GM21576 (cell line): Measurements from ENCODE around the gene RNPEP.
"Not testable (repeated sequence)": the region's sequence is repeated elsewhere in the genome, so short reads cannot be mapped to it uniquely, and the experiment has no call there.

ENCODE experiments used
- ATAC-seq: cut with Tn5 transposase; IDR thresholded peaks from one replicate; pipeline ENCODE4 v1.9.1; 2021; ENCODE audit warnings: mild to moderate bottlenecking, moderate library complexity; ENCODE audit not compliant: unreplicated experiment

The RNPEP gene, protein sequence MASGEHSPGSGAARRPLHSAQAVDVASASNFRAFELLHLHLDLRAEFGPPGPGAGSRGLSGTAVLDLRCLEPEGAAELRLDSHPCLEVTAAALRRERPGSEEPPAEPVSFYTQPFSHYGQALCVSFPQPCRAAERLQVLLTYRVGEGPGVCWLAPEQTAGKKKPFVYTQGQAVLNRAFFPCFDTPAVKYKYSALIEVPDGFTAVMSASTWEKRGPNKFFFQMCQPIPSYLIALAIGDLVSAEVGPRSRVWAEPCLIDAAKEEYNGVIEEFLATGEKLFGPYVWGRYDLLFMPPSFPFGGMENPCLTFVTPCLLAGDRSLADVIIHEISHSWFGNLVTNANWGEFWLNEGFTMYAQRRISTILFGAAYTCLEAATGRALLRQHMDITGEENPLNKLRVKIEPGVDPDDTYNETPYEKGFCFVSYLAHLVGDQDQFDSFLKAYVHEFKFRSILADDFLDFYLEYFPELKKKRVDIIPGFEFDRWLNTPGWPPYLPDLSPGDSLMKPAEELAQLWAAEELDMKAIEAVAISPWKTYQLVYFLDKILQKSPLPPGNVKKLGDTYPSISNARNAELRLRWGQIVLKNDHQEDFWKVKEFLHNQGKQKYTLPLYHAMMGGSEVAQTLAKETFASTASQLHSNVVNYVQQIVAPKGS

DNA sequence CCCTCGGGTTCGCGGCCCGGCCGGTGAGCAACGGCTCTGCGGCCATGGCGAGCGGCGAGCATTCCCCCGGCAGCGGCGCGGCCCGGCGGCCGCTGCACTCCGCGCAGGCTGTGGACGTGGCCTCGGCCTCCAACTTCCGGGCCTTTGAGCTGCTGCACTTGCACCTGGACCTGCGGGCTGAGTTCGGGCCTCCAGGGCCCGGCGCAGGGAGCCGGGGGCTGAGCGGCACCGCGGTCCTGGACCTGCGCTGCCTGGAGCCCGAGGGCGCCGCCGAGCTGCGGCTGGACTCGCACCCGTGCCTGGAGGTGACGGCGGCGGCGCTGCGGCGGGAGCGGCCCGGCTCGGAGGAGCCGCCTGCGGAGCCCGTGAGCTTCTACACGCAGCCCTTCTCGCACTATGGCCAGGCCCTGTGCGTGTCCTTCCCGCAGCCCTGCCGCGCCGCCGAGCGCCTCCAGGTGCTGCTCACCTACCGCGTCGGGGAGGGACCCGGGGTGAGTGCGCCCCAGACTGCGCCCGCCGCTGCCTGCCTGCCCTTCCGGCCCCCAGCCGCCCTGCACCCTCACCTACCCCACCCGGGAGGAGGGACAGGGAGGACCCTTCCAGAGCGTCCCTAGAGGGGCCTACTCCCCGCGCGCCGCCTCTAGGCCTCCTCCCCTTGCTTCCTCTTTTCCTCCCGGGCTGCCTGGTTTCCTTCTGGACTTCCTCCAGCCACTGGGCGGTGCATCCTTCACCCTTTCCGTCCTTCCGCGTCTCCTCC is at the start of gene RNPEP:
Gene RNPEP (plus strand): TSS at position 26 of the 757 bp plus-strand sequence. CDS start 19 bp downstream, at position 45.
- ATAC-seq, result peak; percentile 75

DNA sequence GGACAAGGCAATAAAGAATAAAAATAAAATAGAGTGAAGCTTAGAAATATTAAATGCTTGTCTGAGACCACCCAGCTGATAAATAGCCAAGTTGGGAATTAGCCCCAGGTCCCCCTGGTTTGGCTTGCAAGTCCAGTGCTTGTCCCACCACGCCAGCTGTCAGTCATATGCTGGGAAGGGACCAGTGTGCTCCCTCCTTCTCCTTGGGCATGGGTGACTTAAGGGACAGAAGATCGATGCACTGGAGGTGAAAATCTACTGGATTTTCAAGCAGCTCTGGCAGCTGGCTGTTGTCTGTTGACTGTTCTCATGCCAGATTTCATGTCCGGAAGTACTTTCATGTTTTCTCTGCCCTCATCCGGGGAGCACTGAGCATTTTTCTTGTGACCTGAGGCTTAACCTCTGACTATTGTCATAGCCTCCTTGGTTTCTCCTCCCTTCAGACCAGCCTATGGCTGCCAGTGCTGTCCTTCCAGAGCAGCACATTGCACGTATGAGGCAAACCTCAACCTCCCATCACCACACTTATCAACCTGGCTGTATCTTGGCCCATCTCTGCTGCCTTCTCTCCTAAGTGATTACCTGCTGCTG is 48.5 kb upstream of the RNPEP start:
- no peak for ATAC-seq

DNA sequence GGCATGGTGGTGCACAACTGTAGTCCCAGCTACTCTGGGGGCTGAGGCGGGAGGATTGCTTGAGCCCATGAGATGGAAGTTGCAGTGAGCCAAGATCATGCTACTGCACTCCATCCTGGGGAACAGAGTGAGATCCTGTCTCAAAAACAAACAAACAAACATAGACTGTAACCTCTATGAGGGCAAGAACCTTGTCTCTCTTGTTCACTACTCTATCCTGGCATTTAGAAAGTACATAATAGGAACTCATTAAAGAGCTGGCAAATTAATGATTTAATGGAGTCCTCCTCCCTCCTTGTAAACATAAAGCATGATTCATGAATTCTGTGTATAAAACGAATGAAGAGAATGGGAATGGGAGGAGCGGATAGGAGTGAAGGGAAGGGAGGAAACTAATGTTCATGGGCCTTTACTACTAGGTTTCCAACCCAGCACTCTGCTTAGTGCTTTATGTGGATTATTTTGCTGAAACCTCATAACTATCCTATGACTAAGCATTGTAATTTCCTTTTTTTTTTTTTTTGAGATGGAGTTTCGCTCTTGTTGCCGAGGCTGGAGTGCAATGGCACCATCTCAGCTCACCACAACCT is 44.7 kb upstream of the RNPEP start:
- ATAC-seq, result no peak

DNA sequence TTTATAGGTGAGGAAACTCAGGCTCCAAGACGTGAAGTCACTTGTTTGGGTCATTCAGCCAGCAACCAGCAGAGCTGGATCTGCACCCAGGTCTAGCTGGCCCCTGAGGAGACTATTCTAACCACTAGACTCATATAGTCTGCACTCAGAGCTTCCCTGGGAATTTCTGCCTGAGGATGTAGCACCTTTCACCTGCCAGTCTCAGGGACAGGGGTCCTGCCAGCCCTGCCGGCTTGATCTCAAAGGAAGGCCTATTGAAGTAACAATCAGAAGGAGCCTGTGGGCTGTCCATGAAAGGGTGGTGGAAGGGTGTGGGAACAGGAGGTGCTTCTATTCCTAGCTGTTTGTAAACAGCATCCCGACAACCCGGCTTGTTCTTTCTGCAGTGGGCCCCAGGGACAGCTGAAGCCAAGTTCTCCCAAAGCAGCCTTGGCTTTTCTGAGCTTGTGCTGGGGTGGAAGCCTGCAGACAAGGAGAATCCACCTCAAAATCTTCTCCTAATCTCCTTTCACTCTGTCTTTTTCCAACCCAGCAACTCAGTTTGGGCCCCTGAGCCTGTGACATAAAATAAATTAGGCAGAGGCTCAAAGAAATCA is 43.9 kb upstream of the RNPEP start:
- no peak for ATAC-seq

DNA sequence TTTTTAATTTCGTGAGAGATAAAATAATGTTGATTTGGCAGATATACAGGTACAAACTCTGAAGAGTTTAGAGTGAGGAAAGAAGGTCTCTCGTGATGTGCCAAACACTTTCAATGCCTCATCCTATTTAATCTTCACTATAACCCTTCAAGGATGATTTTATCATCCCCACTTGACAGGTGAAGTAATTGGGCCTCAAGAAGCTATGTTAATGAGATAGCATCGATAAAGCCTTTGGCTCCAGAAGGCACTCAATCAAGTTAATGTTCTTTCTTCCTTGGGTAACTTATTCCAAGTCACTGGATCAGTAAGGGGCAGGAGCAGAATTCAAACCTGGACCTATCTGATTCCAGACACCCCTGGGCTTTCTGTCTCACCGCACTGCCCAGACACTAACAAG is 43.3 kb upstream of the RNPEP start:
- ATAC-seq, result no peak

DNA sequence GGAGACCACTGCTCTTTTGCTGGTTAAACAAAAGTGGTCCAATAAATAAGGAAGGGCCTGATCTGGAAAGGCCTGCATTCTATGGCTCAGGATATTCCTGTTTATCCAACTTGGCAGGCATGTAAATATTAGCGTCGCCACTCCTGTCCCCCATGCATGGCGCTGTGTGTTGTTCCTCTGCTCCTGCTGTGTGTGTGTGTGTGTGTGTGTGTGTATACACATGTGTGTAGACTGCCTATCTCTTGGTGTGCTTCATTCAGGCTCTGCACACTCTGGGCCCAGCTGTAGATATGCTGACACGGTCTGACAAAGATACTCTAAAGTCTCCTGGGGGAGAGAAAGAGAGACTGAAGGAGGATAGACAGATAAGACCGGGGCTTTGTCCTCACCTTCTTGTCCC is 42.9 kb upstream of the RNPEP start:
- ATAC-seq, result no peak

DNA sequence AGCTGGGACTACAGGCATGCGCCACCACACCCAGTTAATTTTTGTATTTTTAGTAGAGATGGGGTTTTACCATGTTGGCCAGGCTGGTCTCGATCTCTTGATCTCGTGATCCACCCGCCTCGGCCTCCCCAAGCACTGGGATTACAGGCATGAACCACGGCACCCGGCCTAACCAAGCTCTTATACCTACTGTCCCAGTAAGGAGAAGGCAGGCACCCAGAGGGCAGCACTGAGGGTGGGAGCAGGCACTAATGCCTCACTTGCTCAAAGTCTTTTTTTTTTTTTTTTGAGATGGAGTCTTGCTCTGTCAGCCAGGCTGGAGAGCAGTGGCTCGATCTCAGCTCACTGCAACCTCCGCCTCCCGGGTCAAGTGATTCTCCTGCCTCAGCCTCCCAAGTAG is 42.1 kb upstream of the RNPEP start:
- not testable (repeated sequence) for ATAC-seq

DNA sequence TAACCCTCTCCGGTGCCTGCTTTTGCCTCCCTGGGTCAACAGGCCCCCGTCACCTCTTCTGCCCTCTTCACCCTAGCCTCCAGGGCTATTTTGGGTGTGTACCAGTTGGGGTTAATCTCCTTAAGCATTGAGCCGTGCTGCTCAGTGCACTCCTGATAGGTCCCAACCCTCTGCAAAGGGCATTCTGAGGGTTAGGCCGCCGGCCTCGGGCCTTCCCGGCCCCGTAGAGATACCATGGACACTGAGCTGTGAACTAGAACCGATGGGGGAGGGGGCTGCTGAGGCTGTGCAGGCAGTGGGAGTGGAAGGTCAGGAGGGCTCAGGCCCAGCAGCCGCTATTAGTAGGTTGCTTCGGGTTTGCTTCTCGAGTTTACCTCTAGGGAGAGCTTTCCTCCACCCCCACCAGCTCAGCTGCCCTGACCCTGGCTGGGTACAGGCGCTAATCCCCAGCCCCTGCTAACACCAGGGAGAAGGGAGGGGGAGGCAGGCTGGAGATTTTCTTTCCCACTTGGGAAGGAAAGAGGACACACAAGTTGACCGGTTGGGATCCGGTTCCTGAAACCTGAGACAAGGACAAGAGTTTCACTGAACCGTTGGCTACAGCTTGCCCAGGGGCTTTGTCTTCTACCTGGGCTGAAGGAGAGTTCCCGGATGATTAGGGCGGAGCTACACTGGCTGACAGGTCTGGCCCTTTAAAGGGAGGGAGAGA is 40.9 kb upstream of the RNPEP start:
- no peak for ATAC-seq

DNA sequence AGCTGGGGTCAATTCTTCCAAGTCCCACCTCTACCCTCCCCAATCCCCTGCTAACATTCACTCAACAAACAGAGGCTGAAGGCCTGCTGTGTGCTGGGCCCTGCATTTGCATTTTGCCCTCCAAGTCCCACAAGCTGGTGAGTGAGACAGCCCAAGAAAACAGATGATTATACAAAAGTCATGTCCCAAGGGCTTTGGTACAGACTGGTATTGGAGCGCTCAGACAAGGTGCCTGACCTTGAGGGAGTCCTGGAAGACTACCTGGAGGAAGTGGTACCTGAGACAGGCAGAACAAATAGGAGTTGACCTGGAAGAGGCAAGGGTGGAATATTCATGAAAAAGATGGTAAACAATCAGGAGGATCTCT is 40.3 kb upstream of the RNPEP start:
- ATAC-seq, result no peak

GRCh38 chr1:201944002-201944401 is 38.4 kb upstream of the RNPEP start:
- no peak for ATAC-seq

- no peak for ATAC-seq
Observed at GRCh38 chr1:201944639-201945038, 37.8 kb upstream of the RNPEP start.

GRCh38 chr1:201945157-201945556 is 37.3 kb upstream of the RNPEP start:
- no peak for ATAC-seq

- no peak for ATAC-seq
Observed at GRCh38 chr1:201945863-201946223, 36.6 kb upstream of the RNPEP start.

DNA sequence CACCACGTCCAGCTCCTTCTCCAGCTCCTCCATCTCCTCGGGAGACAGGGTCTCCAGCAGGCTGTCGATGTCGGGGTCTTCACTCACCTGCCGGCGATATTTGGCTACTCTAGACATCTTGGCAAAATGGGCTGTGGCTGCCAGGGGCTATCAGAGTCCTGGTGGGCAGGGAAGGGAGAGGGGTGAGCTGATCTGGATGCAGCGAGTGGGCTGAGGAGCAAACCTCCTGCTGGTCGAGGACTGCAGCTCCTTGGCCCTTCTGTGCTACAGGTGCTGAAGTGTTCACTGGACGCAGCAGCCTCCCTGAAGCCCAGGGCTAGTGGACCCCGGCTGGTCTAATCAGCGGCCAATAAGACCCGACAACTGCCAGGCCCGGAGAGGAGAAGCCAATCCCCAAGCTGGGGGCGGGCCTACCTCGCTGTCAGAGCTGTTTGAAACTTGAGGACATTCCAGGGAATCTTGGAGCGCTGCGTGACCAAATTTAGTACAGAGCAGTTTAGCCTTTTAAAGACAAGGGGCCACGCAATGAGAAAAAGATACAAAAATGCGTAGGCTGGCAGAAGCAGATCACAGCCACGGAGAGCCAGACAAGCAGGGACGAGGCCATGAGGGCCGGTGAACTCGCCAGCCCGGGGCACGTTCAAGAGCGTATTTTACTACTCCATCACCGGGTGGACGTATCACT is 36.1 kb upstream of the RNPEP start, which contains the start of gene LMOD1:
Gene LMOD1 (minus strand): TSS at position 325 of the 685 bp plus-strand sequence. CDS start 208 bp downstream, at position 117.
- ATAC-seq, result no peak

DNA sequence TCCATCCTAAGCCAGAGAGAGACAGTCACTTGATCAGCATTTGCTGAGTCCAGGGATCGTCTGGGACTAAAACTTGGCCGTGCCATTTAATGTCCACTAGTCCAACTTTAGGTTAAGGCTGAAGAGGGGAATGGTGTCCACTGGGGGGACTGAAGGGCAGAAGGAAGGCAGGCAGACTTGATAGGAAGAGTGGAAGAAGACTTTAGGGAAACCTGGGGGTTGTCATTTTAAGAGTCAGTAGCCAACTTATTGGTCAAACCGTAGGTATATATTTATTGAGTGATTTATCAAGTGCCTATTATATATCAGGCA is 34.8 kb upstream of the RNPEP start:
- ATAC-seq, result no peak

- no peak for ATAC-seq
Observed at GRCh38 chr1:201949491-201949890, 33.0 kb upstream of the RNPEP start.

- ATAC-seq, result no peak
Observed at GRCh38 chr1:201954263-201955008, 28.0 kb upstream of the RNPEP start.

GRCh38 chr1:201955009-201955728 is 27.3 kb upstream of the RNPEP start, which contains the start of gene TIMM17A:
Gene TIMM17A, plus strand, starts transcription at chr1:201955503. Its CDS starts 24 bp downstream, at chr1:201955527.
- peak; percentile 99 for ATAC-seq
